22Rv1 (cell line): ENCODE measurements around the gene EXD2.

ENCODE experiments used
- ZFX ChIP-seq: fragments of 450-650 bp; IDR thresholded peaks from 2 replicates; pipeline ENCODE4 v1.6.1; 2017; ENCODE audit warnings: antibody characterized with exemption, borderline replicate concordance
- TF ChIP-seq, protein P1 (sequence below): fragments of 450-650 bp; IDR thresholded peaks from 2 replicates; pipeline ENCODE4 v1.5.1; 2017; ENCODE audit warnings: mild to moderate bottlenecking

DNA sequence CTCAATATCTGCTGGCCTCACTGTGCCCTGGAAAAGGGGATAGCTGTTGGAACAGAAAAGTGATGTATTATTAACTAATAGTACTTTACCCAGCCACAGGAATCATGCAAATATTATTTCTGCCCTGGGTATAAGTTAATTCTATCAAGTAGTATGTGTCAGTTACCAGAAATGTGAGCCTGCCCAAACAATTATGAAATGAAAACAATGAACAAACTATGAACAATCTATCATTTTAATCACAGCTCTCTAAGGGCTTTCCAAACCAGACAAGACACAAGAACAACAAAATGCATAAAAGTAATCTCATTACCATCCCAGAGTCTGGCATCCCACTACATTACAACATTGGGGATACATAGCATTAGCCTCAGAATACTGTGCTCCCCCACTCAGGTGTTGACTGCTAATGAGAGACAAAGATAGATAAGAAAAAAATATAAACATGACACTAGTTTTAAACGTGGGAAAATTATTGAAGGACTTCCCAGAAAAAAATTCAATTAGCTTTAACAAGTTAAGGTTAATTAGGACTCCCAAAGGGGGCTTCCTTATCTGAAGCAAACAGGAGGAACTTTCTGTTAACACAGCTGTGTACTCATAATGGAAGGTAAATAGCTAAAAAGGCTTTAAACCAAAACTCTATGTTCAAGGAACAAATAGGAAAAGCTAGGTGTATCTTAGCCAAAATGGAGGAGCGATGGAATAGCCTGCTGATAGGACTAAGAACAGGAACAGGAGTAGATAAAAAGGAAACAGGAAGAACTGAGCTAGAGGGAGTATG lies 41.6 kb upstream of the EXD2 start:
- TF ChIP-seq, protein P1, sequence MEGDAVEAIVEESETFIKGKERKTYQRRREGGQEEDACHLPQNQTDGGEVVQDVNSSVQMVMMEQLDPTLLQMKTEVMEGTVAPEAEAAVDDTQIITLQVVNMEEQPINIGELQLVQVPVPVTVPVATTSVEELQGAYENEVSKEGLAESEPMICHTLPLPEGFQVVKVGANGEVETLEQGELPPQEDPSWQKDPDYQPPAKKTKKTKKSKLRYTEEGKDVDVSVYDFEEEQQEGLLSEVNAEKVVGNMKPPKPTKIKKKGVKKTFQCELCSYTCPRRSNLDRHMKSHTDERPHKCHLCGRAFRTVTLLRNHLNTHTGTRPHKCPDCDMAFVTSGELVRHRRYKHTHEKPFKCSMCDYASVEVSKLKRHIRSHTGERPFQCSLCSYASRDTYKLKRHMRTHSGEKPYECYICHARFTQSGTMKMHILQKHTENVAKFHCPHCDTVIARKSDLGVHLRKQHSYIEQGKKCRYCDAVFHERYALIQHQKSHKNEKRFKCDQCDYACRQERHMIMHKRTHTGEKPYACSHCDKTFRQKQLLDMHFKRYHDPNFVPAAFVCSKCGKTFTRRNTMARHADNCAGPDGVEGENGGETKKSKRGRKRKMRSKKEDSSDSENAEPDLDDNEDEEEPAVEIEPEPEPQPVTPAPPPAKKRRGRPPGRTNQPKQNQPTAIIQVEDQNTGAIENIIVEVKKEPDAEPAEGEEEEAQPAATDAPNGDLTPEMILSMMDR = no peak
- TF ChIP-seq ZFX = no peak
